GM12891 (cell line): ENCODE results near the gene AGPS. TPM values are rescaled to one million over a fixed set of nuclear protein-coding genes. Genes with fewer than 3 reads are reported as not detected.
"Not testable (repeated sequence)": the region's sequence is repeated elsewhere in the genome, so short reads cannot be mapped to it uniquely, and the experiment has no call there.

Experiments used
- DNase-seq: peaks from one replicate; pipeline ENCODE4 v3.0.0; 2011; ENCODE audit warnings: low spot score; ENCODE audit not compliant: insufficient read length
- FAIRE-seq: peaks from 2 replicates; lab custom pipeline; 2011; peaks lifted over from hg19 to GRCh38; lab: Jason Lieb, UNC
- PAX5 ChIP-seq: IDR thresholded peaks from 2 replicates; pipeline ENCODE4 v1.6.1; 2011; ENCODE audit warnings: low read length, moderate library complexity, mild to moderate bottlenecking; ENCODE audit not compliant: insufficient read depth, severe bottlenecking
- POLR2A ChIP-seq: IDR thresholded peaks from 2 replicates; pipeline ENCODE4 v1.6.1; 2011; ENCODE audit warnings: low read depth, low read length, control low read depth
- POLR2AphosphoS5 ChIP-seq: IDR thresholded peaks from 2 replicates; pipeline ENCODE4 v1.6.1; 2011; ENCODE audit warnings: low read depth, low read length, control low read depth
- POU2F2 ChIP-seq: IDR thresholded peaks from 2 replicates; pipeline ENCODE4 v1.6.1; 2011; ENCODE audit warnings: low read depth, mild to moderate bottlenecking, control low read depth, low read length, moderate library complexity
- SPI1 ChIP-seq: IDR thresholded peaks from 2 replicates; pipeline ENCODE4 v1.6.1; 2011; ENCODE audit warnings: low read depth, low read length, control low read depth
- TAF1 ChIP-seq: IDR thresholded peaks from 2 replicates; pipeline ENCODE4 v1.6.1; 2011; ENCODE audit warnings: low read depth, low read length, control low read depth
- polyA plus RNA-seq: library from polyadenylated mRNA; unstranded; fragments of >200 nt; gene quantifications from one replicate; pipeline ENCODE4 v1.2.1, GENCODE V29; 2012; ENCODE audit warnings: low read depth, missing spikeins, inconsistent platforms; ENCODE audit not compliant: missing spikeins

AGPS gene
- polyA plus RNA-seq: 15.1 TPM

- FAIRE-seq (peak; percentile 95), DNase-seq (peak; percentile 64)
Measured at GRCh38 chr2:177392373-177393202, at the start of gene AGPS. Gene AGPS, plus strand, starts transcription at chr2:177392773. Its CDS starts 17 bp downstream, at chr2:177392790.

GRCh38 chr2:177343773-177344172, 48.8 kb upstream of the AGPS start:
- peak; percentile 62 for FAIRE-seq
- DNase-seq: no peak
- TF ChIP-seq POU2F2 (no peak), SPI1 (no peak), POLR2AphosphoS5 (no peak), TAF1 (no peak), POLR2A (no peak), PAX5 (no peak)

More at GRCh38 chr2:177392373-177393202, at the start of gene AGPS:
- TF ChIP-seq POLR2A: peak; percentile 56; the same call in 1 of the 2 replicates
- TF ChIP-seq PAX5: peak; percentile 97
- TF ChIP-seq POU2F2: no peak
- TF ChIP-seq SPI1: 0 out of 2 replicates have a peak, but pooled peaks have one; percentile 26
- TF ChIP-seq TAF1: peak; percentile 83
- TF ChIP-seq POLR2AphosphoS5: peak; percentile 70

- DNase-seq (no peak), FAIRE-seq (no peak)
- TF ChIP-seq SPI1 (no peak), PAX5 (no peak)
Measured at GRCh38 chr2:177344316-177344715, 48.3 kb upstream of the AGPS start.

GRCh38 chr2:177346192-177346591, 46.4 kb upstream of the AGPS start:
- no peak for FAIRE-seq
- no peak for TF ChIP-seq SPI1
- no peak for TF ChIP-seq POLR2A
- no peak for TF ChIP-seq PAX5
- no peak for TF ChIP-seq POU2F2
- TF ChIP-seq POLR2AphosphoS5: no peak
- no peak for TF ChIP-seq TAF1

GRCh38 chr2:177347570-177347969, 45.0 kb upstream of the AGPS start:
- no peak for FAIRE-seq
- TF ChIP-seq POLR2A (no peak), POLR2AphosphoS5 (no peak), SPI1 (no peak), TAF1 (no peak)
- no peak for DNase-seq

More at GRCh38 chr2:177346192-177346591, 46.4 kb upstream of the AGPS start:
- DNase-seq: no peak

- DNase-seq (no peak), FAIRE-seq (no peak)
- no peak for TF ChIP-seq POLR2A
- TF ChIP-seq SPI1: no peak
- no peak for TF ChIP-seq TAF1
- no peak for TF ChIP-seq PAX5
- TF ChIP-seq POLR2AphosphoS5: no peak
- TF ChIP-seq POU2F2: no peak
Measured at GRCh38 chr2:177348118-177348654, 44.4 kb upstream of the AGPS start.

- FAIRE-seq: peak; percentile 55
- DNase-seq: no peak
Measured at GRCh38 chr2:177348733-177349693, 43.6 kb upstream of the AGPS start.

GRCh38 chr2:177350624-177351023, 41.9 kb upstream of the AGPS start:
- not testable (repeated sequence) for DNase-seq, FAIRE-seq

More at GRCh38 chr2:177348733-177349693, 43.6 kb upstream of the AGPS start:
- TF ChIP-seq PAX5 (peak; percentile 10), TAF1 (0 out of 2 replicates have a peak, but pooled peaks have one; percentile 22), POLR2AphosphoS5 (no peak), POLR2A (no peak), SPI1 (no peak), POU2F2 (0 out of 2 replicates have a peak, but pooled peaks have one; percentile 27)

- not testable (repeated sequence) for DNase-seq, FAIRE-seq
Measured at GRCh38 chr2:177351121-177351520, 41.5 kb upstream of the AGPS start.

- DNase-seq (no peak), FAIRE-seq (no peak)
- no peak for TF ChIP-seq TAF1
- TF ChIP-seq SPI1: no peak
- TF ChIP-seq PAX5: no peak
- no peak for TF ChIP-seq POLR2A
- no peak for TF ChIP-seq POU2F2
- TF ChIP-seq POLR2AphosphoS5: no peak
Measured at GRCh38 chr2:177352441-177353186, 40.0 kb upstream of the AGPS start.
